ENCODE measurements around the gene CCDC141. TPM values are rescaled to one million over a fixed set of nuclear protein-coding genes. Genes with fewer than 3 reads are reported as not detected.

The CCDC141 gene
- polyA plus RNA-seq, 1 donor from 2014 or later = 0.27 TPM

GRCh38 chr2:178824181-178824580, 225.8 kb downstream of the CCDC141 start:
- Histone ChIP-seq H2AFZ (ENCODE audit: low read depth, low read length) (no peak overlapping the region), H3K4me2 (ENCODE audit: low read length) (no peak overlapping the region), H3K9me2 (ENCODE audit: insufficient read depth, low read length) (no peaks in the 10 kb centered on the region), H4K20me1 (ENCODE audit: insufficient read depth) (no peaks in the 10 kb centered on the region), H3F3A (ENCODE audit: insufficient read depth, low read length, poor library complexity, severe bottlenecking) (no peaks in the 10 kb centered on the region), H3K4me3 (ENCODE audit: low read length) (no peak overlapping the region), H3K79me2 (replicated peaks; ENCODE audit: insufficient read depth, low read length) (no peaks in the 10 kb centered on the region), H3K27me3 (ENCODE audit: insufficient read depth, low read depth, low read length) (no peaks in the 10 kb centered on the region), H3K9ac (ENCODE audit: low read length) (no peak overlapping the region), H3K9me3 (ENCODE audit: low read length) (no peaks in the 10 kb centered on the region), H3K27ac (ENCODE audit: low read length) (no peak overlapping the region), H3K36me3 (ENCODE audit: insufficient read depth, low read length) (no peaks in the 10 kb centered on the region)
- TF ChIP-seq EZH2 (IDR thresholded peaks at IDR 0.05; ENCODE audit: borderline replicate concordance, insufficient read depth, low read length, poor library complexity, severe bottlenecking) = no peak

- no peak overlapping the region for H3K4me2 ChIP-seq (ENCODE audit: low read length)
- no peaks in the 10 kb centered on the region for H3K79me2 ChIP-seq (replicated peaks; ENCODE audit: insufficient read depth, low read length)
- TF ChIP-seq SMC3 (conservative IDR thresholded peaks at IDR 0.05; ENCODE audit: poor library complexity) (no peak), POLR2AphosphoS5 (IDR thresholded peaks at IDR 0.05) (no peak)
- H3K9ac ChIP-seq (ENCODE audit: low read length) = no peak overlapping the region
- no peaks in the 10 kb centered on the region for H4K20me1 ChIP-seq (ENCODE audit: insufficient read depth)
- no peak overlapping the region for H3K4me3 ChIP-seq (ENCODE audit: low read length)
- no peaks in the 10 kb centered on the region for H3F3A ChIP-seq (ENCODE audit: insufficient read depth, low read length, poor library complexity, severe bottlenecking)
- no peak overlapping the region for H3K27ac ChIP-seq (ENCODE audit: low read length)
- H3K9me2 ChIP-seq (ENCODE audit: insufficient read depth, low read length) = no peaks in the 10 kb centered on the region
- no peaks in the 10 kb centered on the region for H3K36me3 ChIP-seq (ENCODE audit: insufficient read depth, low read length)
- no peak overlapping the region for H2AFZ ChIP-seq (ENCODE audit: low read depth, low read length)
- H3K9me3 ChIP-seq (ENCODE audit: low read length) = no peaks in the 10 kb centered on the region
- no peaks in the 10 kb centered on the region for H3K27me3 ChIP-seq (ENCODE audit: insufficient read depth, low read depth, low read length)
Measured at GRCh38 chr2:178819992-178820391, 229.9 kb downstream of the CCDC141 start.

- TF ChIP-seq RAD21 (conservative IDR thresholded peaks at IDR 0.05) (no peak), TAF1 (IDR thresholded peaks at IDR 0.05; ENCODE audit: low read depth) (no peak), POLR2AphosphoS5 (IDR thresholded peaks at IDR 0.05) (no peak), SMC3 (conservative IDR thresholded peaks at IDR 0.05; ENCODE audit: poor library complexity) (no peak), EZH2 (IDR thresholded peaks at IDR 0.05; ENCODE audit: borderline replicate concordance, insufficient read depth, low read length, poor library complexity, severe bottlenecking) (no peak), EP300 (conservative IDR thresholded peaks at IDR 0.05; ENCODE audit: poor library complexity, severe bottlenecking) (no peak), MXI1 (conservative IDR thresholded peaks at IDR 0.05; ENCODE audit: poor library complexity, severe bottlenecking) (no peak)
- TF ChIP-seq, protein P1, sequence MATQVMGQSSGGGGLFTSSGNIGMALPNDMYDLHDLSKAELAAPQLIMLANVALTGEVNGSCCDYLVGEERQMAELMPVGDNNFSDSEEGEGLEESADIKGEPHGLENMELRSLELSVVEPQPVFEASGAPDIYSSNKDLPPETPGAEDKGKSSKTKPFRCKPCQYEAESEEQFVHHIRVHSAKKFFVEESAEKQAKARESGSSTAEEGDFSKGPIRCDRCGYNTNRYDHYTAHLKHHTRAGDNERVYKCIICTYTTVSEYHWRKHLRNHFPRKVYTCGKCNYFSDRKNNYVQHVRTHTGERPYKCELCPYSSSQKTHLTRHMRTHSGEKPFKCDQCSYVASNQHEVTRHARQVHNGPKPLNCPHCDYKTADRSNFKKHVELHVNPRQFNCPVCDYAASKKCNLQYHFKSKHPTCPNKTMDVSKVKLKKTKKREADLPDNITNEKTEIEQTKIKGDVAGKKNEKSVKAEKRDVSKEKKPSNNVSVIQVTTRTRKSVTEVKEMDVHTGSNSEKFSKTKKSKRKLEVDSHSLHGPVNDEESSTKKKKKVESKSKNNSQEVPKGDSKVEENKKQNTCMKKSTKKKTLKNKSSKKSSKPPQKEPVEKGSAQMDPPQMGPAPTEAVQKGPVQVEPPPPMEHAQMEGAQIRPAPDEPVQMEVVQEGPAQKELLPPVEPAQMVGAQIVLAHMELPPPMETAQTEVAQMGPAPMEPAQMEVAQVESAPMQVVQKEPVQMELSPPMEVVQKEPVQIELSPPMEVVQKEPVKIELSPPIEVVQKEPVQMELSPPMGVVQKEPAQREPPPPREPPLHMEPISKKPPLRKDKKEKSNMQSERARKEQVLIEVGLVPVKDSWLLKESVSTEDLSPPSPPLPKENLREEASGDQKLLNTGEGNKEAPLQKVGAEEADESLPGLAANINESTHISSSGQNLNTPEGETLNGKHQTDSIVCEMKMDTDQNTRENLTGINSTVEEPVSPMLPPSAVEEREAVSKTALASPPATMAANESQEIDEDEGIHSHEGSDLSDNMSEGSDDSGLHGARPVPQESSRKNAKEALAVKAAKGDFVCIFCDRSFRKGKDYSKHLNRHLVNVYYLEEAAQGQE (IDR thresholded peaks at IDR 0.05; ENCODE audit: borderline replicate concordance) = no peak
- TF ChIP-seq, protein P2, sequence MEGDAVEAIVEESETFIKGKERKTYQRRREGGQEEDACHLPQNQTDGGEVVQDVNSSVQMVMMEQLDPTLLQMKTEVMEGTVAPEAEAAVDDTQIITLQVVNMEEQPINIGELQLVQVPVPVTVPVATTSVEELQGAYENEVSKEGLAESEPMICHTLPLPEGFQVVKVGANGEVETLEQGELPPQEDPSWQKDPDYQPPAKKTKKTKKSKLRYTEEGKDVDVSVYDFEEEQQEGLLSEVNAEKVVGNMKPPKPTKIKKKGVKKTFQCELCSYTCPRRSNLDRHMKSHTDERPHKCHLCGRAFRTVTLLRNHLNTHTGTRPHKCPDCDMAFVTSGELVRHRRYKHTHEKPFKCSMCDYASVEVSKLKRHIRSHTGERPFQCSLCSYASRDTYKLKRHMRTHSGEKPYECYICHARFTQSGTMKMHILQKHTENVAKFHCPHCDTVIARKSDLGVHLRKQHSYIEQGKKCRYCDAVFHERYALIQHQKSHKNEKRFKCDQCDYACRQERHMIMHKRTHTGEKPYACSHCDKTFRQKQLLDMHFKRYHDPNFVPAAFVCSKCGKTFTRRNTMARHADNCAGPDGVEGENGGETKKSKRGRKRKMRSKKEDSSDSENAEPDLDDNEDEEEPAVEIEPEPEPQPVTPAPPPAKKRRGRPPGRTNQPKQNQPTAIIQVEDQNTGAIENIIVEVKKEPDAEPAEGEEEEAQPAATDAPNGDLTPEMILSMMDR (IDR thresholded peaks at IDR 0.05; ENCODE audit: poor library complexity, severe bottlenecking) = no peak
- Histone ChIP-seq H3K27ac (ENCODE audit: low read length) (no peak overlapping the region), H3K4me2 (ENCODE audit: low read length) (no peak overlapping the region), H3K9me3 (ENCODE audit: low read length) (no peaks in the 10 kb centered on the region), H2AFZ (ENCODE audit: low read depth, low read length) (no peak overlapping the region), H3K9ac (ENCODE audit: low read length) (no peak overlapping the region), H3K79me2 (replicated peaks; ENCODE audit: insufficient read depth, low read length) (no peaks in the 10 kb centered on the region), H3K9me2 (ENCODE audit: insufficient read depth, low read length) (no peaks in the 10 kb centered on the region), H3K27me3 (ENCODE audit: insufficient read depth, low read depth, low read length) (no peaks in the 10 kb centered on the region), H3K4me3 (ENCODE audit: low read length) (no peak overlapping the region), H3F3A (ENCODE audit: insufficient read depth, low read length, poor library complexity, severe bottlenecking) (no peaks in the 10 kb centered on the region), H4K20me1 (ENCODE audit: insufficient read depth) (no peaks in the 10 kb centered on the region), H3K36me3 (ENCODE audit: insufficient read depth, low read length) (no peaks in the 10 kb centered on the region)
Measured at GRCh38 chr2:178819147-178819875, 230.6 kb downstream of the CCDC141 start.

All from neural cell (in vitro differentiated cells).